GM12891 (cell line): ENCODE results near the gene SNX9.

Source experiments
- DNase-seq: peaks from one replicate; pipeline ENCODE4 v3.0.0; 2011; ENCODE audit warnings: low spot score; ENCODE audit not compliant: insufficient read length
- FAIRE-seq: peaks from 2 replicates; lab custom pipeline; 2011; peaks lifted over from hg19 to GRCh38; lab: Jason Lieb, UNC
- PAX5 ChIP-seq: IDR thresholded peaks from 2 replicates; pipeline ENCODE4 v1.6.1; 2011; ENCODE audit warnings: low read length, moderate library complexity, mild to moderate bottlenecking; ENCODE audit not compliant: insufficient read depth, severe bottlenecking
- POLR2A ChIP-seq: IDR thresholded peaks from 2 replicates; pipeline ENCODE4 v1.6.1; 2011; ENCODE audit warnings: low read depth, low read length, control low read depth
- POLR2AphosphoS5 ChIP-seq: IDR thresholded peaks from 2 replicates; pipeline ENCODE4 v1.6.1; 2011; ENCODE audit warnings: low read depth, low read length, control low read depth
- POU2F2 ChIP-seq: IDR thresholded peaks from 2 replicates; pipeline ENCODE4 v1.6.1; 2011; ENCODE audit warnings: low read depth, mild to moderate bottlenecking, control low read depth, low read length, moderate library complexity
- SPI1 ChIP-seq: IDR thresholded peaks from 2 replicates; pipeline ENCODE4 v1.6.1; 2011; ENCODE audit warnings: low read depth, low read length, control low read depth
- TAF1 ChIP-seq: IDR thresholded peaks from 2 replicates; pipeline ENCODE4 v1.6.1; 2011; ENCODE audit warnings: low read depth, low read length, control low read depth

The SNX9 gene

GRCh38 chr6:157884756-157885155, 61.7 kb downstream of the SNX9 start:
- FAIRE-seq (no peak), DNase-seq (no peak)
- no peak for TF ChIP-seq TAF1
- TF ChIP-seq SPI1, result no peak
- TF ChIP-seq PAX5, result no peak
- no peak for TF ChIP-seq POU2F2
- no peak for TF ChIP-seq POLR2AphosphoS5
- no peak for TF ChIP-seq POLR2A

GRCh38 chr6:157885211-157885788, 62.3 kb downstream of the SNX9 start:
- DNase-seq (no peak), FAIRE-seq (no peak)
- no peak for TF ChIP-seq POLR2A
- no peak for TF ChIP-seq PAX5
- TF ChIP-seq SPI1, result no peak
- TF ChIP-seq POLR2AphosphoS5, result no peak
- TF ChIP-seq TAF1, result no peak
- TF ChIP-seq POU2F2, result no peak

GRCh38 chr6:157885876-157886275, 62.8 kb downstream of the SNX9 start:
- FAIRE-seq, result no peak
- DNase-seq, result no peak
- TF ChIP-seq POU2F2 (no peak), SPI1 (no peak), POLR2AphosphoS5 (no peak), POLR2A (no peak), TAF1 (no peak), PAX5 (no peak)

- FAIRE-seq, result no peak
- TF ChIP-seq POLR2AphosphoS5 (no peak), SPI1 (no peak), POU2F2 (no peak), TAF1 (no peak), POLR2A (no peak), PAX5 (no peak)
Measured at GRCh38 chr6:157887892-157888291, 64.8 kb downstream of the SNX9 start.

GRCh38 chr6:157891544-157892362, 68.7 kb downstream of the SNX9 start:
- FAIRE-seq, result no peak
- DNase-seq, result no peak
- TF ChIP-seq POU2F2, result no peak
- no peak for TF ChIP-seq POLR2AphosphoS5
- TF ChIP-seq SPI1, result no peak
- no peak for TF ChIP-seq TAF1
- TF ChIP-seq PAX5, result no peak
- TF ChIP-seq POLR2A, result no peak

More at GRCh38 chr6:157887892-157888291, 64.8 kb downstream of the SNX9 start:
- DNase-seq, result no peak

GRCh38 chr6:157892363-157892877, 69.4 kb downstream of the SNX9 start:
- no peak for FAIRE-seq
- no peak for DNase-seq
- TF ChIP-seq TAF1 (no peak), SPI1 (no peak), POLR2A (no peak)

- DNase-seq (no peak), FAIRE-seq (no peak)
- no peak for TF ChIP-seq TAF1
- no peak for TF ChIP-seq POU2F2
- no peak for TF ChIP-seq PAX5
- TF ChIP-seq SPI1, result no peak
- TF ChIP-seq POLR2A, result no peak
- TF ChIP-seq POLR2AphosphoS5, result no peak
Measured at GRCh38 chr6:157893238-157893637, 70.2 kb downstream of the SNX9 start.

GRCh38 chr6:157895585-157895984, 72.5 kb downstream of the SNX9 start:
- TF ChIP-seq POLR2AphosphoS5, result no peak
- TF ChIP-seq SPI1, result no peak
- no peak for TF ChIP-seq POU2F2
- TF ChIP-seq POLR2A, result no peak
- TF ChIP-seq PAX5, result no peak
- no peak for TF ChIP-seq TAF1
- DNase-seq (no peak), FAIRE-seq (no peak)

- no peak for DNase-seq
- TF ChIP-seq POLR2A (no peak), POU2F2 (no peak), TAF1 (no peak), POLR2AphosphoS5 (no peak), SPI1 (no peak), PAX5 (no peak)
- no peak for FAIRE-seq
Measured at GRCh38 chr6:157896932-157897331, 73.9 kb downstream of the SNX9 start.

GRCh38 chr6:157898169-157898568, 75.1 kb downstream of the SNX9 start:
- DNase-seq (no peak), FAIRE-seq (no peak)
- TF ChIP-seq PAX5 (no peak), POU2F2 (no peak), TAF1 (no peak), POLR2AphosphoS5 (no peak), POLR2A (no peak), SPI1 (no peak)
